Brain pericyte (primary cell): ENCODE data around the gene TYMS.
"Not testable (repeated sequence)": the region's sequence is repeated elsewhere in the genome, so short reads cannot be mapped to it uniquely, and the experiment has no call there.

Experiments used
- DNase-seq: peaks from one replicate; pipeline ENCODE4 v3.0.0-alpha.2; 2012; ENCODE audit warnings: low read depth, low spot score

Gene TYMS

DNA sequence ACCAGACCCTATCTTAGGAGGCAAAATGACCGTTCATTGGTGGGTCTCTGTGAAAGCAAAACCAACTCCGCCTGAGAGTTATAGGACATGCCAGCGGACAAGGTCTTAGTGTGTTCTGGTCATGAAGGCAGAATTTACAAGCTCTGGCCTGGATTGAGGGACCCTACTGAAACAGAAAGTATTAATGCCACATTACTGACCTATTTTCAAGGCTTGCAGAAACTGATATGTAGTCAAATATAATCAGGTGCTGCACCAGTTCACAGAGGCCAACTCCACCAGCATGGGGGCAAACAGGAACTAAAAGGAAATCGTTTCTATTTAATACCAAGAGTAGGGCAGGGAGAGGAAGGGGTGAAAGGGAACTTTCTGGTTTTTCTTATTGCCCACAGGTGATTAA lies 19.7 kb downstream of the TYMS start:
- DNase-seq: no peak

DNA sequence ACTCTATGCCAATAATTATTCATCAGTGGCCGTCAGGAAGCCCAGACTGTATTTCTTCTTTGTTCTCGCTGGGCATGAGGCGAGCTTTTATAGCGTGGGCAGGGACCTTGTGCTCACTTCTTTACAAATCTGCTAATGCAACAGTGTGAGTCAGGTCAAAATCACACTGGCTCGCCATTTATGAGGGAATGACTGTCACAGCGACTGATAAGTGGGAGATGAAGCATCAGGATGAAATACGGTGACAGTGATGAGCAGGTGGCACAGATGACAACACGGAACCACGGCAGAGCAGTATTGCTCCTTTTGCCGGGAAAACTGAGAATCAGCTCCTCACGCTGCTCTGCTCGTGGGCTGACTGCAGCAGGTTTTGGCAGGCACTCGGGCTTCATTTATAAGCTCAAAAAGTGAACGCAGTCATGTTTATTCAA lies 20.5 kb downstream of the TYMS start:
- DNase-seq: no peak

DNA sequence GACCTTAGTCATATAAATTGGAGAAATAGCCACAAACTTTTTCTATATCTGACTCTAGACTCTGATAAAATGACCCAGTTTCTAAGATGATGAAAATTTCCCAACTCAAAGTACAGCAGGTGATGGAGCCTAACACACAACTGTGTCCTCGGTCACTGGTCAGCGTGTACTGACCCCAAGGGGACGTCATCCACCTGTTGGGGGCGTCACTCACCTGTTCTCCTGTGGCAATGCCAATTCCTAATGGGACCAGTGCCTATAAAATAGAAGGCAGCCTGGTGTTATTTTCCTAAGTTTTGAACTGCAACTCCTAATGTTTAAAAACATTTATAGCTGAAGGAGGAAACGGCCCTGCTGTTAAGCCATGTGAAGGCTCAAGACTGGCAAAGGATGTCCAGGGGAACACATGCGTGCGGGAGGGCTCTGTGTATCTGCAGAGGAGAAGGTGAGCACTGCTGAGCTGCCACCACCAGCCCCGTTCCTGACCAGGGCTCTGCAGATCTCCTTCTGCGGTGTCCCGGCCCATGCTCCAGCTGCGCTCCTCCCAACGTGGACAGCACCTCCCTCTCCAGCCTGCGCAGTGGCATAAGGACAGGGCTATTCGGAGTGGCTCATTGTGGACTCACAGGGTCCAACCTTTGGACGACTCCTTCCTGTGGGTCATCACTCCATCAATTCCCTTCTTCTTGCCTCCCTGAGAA lies 21.2 kb downstream of the TYMS start:
- DNase-seq: no peak

DNA sequence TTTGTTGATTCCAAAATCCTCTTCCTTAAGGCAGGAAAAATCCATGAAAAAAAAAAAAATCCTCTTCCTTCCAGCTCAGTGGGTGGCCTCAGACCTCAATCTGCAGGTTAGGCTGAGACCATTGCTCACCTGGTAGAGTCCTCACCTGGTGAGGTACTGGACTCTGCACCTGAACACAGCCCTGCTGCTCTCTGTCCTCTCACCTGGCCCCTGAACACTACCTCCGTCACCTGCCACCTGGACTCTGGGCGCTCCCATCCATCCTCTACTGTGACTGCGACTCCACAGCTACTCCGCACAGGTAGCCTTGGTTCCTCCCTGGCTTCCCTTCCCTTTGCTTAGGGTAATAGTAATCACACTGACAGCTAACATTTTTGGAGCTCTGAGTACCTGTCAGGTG lies 22.1 kb downstream of the TYMS start:
- DNase-seq: no peak

DNA sequence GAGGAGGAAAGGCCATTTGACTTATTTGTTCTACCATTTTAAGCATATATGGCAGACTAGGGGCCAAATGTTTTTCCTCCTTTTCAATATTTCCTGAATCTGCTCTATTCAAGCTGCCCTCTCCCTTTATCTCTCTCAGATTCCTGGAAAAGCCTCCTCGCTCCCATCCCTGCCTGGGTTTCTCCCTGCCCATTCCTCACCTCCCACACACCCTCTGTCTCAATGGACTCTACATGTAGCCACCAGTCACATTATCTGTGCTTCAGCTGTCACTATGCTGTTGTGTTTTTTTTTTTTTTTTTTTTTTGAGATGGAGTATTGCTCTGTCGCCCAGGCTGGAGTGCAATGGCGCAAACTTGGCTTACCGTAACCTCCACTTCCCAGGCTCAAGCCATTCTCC lies 22.9 kb downstream of the TYMS start:
- no peak for DNase-seq

DNA sequence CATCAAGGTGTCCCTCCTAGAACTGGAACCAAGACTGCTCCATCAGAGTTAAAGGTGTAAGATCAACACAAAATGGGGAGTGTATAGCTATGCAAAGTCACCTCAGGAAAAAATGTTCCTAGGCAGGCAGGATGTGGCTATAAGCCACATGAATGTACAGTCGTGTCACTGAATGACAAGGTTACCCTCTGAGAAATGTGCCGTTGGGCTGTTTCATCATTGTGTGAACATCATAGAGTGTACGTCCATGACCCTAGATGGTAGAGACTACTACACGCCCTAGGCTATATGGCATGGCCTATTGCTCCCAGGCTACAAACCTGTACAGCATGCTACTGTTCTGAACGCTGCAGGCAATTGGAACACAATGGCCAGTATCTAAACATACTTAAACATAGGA lies 24.5 kb downstream of the TYMS start:
- DNase-seq: no peak

DNA sequence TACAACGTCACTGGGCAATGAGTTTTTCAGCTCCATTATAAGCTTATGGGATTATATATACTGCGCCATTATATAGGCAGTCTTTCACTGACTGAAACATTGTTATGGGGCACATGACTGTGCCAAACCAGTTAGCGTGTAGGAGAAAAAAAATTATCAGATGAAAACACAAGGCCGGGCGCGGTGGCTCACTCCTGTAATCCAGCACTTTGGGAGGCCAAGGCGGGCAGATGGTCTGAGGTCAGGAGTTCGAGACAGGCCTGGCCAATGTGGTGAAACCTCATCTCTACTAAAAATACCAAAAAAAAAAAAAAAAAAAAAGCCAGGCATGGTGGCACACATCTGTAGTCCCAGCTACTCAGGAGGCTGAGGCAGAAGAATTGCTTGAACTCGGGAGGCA lies 25.0 kb downstream of the TYMS start:
- DNase-seq: not testable (repeated sequence)

DNA sequence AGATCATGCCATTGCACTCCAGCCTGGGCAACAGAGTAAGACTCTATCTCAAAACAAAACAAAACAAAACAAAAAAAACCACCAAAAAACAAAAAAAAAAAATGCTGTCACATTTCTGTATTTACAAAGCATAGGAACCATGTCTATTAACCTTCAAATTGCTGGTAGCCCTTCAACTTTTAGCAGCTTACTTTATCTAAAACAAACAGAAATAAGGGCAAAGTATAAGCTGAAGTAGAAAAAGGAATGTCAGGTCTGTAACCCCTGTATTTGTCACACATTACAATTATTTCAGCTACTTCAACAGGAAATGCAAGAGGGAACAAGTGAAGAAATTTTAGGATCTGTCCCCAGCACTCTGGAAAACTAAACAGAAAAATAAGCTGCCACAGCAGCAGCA lies 25.4 kb downstream of the TYMS start:
- DNase-seq: no peak

DNA sequence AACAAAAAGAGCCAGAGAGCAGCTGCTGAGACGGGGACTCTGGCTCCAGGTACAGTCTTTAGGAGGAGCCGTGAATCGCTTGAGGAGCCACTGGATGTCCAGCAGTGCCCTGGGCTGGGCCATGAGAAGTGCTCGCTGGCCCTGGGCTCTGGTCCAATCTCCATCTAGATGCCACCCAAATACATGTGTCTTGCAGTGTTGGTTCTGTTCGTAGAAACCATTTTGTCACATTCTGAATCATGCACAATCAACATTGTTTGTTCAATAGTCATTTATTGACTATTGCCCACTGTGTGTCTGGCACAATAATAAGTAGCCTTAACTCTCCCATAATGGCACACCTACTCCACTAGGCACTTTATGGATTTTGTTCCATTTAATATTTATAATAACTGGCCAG lies 26.1 kb downstream of the TYMS start:
- no peak for DNase-seq

DNA sequence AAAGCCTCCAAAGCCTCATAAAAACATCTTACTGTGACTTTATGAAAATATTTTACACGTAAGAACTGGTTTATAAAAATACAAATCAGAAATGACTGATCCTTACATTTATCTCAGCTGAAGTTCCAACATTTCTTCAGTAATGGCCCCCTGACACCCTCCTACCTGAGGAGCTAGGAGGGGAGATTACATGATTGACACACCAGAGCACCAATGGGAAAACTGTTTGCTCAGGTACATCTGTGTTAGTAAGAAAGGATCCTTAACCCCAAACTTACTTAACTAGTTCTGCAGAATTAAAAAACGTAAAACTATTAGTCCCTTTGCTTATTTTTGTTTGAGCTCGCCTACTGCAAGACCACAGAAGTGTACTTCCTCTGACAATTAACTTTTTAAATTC lies 28.0 kb downstream of the TYMS start:
- DNase-seq: no peak

DNA sequence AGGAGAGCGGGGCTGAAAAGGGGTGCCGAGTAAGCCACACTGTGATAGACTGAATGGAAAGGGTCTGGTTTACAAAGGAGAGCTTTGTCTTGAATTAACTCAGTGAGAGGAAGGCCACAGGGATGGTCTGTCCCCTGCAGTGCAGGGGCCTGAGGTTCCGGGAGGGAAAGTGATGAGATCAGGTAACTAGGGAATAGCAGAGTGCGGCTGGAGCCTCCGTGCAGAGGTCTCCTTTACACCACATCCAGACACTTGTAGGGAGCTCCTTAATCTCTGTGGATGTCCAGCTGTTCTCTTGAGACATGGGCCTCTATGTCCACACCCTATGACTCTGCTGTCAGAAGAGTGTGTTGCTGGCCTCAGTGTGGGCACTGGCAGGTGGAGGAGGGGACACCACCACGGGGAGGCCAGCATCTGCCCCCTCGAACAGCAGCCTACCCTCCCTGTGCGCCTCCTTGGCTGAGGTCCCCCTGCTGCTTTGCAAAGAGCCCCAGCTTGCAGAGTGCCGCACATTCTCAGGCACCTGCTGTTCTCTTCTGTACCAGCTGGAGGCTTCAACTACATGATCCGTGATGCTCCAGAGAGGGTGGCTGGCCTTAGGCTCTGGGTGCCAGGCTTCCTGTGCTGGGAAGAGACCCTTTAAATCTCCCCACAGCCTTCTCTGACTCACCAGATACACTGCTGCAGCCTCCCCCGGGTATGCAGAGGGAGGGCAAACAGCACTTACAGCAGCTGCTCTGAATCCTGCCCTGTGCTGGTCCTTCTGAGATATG lies 29.1 kb downstream of the TYMS start:
- DNase-seq: no peak

DNA sequence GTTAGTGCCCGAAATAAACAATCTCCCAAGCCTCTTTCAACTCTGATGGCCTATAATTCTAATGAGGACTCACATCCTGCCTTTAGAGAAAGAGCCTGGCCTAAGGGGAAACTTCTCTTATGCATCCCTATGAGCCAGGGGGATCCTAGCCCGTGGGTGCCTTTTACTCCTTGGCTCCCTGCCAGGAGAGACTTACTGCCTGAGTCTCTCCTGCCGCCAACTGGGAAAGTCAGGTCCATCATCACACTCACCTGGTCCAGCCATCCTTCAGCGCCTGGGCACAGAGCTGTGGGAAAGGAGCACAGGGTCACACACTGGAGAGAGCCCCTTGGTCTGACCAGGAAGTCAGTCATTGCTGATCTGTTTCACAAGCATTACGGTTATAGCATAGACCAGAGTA lies 30.9 kb downstream of the TYMS start:
- no peak for DNase-seq

DNA sequence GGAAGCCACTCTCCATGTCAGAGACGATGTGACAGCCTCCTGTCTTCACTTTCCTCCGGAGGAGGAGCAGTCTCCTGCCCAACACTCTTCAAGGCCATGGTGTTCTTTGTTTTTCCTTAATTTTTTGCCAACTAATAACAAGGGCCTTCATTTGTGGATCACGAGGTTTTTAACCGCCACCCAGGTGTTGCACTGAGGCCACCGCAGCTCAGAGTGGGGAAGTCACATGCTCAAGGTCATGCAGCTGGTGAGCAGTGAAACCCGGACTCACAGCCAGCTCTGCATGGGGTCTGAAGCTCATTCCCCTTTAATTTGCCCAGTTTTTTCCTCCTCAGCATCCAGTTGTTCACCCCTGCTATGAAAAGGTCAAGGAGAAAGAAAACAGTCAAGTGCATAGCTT lies 35.4 kb downstream of the TYMS start:
- DNase-seq: no peak

DNA sequence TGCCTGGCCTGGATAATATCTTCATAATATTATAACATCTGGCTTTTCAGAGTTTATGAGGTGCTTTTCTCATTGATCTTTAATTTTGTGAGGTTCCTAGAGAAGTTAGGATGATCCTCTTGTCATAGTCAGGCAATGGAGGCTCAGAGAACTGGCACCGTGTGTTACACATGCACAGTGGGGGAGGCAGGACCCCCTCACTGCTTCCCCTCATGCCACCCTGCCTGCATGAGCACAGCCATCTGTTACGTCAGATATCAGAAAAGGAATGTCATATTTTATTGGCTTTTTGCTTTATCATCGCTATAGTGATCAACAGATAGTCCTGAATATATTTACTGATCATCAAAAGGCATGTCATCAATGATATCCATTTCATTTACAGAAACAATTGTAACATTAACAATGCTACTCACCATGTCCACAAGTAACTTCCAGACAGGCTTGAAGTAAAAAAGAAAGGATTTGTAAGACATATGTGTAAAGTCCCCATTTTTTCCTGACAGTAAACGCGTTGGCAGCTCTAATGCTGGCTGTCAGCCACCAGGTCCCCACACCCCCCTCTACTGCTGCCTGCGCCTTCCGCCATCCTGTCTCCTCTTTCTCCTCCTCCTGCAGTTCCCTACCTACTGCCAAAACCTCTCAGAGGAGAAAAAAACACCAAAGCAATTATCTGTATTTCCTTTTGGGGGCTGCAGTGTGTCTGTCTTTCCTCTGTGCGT lies 36.2 kb downstream of the TYMS start:
- DNase-seq: no peak

DNA sequence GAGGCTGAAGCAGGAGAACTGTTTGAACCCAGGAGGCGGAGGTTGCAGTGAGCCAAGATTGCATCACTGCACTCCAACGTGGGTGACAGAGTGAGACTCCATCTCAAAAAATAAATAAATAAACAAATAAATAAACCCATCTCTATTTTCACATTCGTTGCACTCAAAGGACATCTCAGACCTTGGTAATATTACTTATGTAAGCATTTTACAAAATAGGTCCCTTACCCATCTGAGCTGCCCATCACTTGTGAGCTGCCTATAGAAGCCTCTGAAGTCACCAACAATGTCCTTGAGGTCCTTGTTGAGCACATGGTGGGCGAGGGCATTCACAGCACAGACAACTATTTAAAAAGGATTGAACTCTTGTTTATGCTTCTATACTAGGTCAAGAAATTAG lies 39.6 kb downstream of the TYMS start:
- DNase-seq: no peak

DNA sequence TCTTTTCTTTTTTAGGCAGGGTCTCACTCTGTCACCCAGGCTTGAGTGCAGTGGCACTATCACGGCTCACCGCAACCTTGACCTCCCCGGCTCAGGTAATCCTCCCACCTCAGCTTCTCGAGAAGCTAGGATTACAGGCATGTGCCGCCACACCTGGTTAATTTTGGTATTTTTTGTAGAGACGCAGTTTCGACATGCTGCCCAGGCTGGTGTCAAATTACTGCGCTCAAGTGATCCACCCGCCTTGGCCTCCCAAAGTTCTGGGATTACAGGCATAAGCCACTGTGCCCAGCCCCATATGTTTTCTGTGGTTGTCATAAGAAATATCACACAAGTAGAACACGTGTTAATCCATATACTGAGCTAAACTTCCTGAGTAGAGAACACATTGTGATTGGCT lies 40.3 kb downstream of the TYMS start:
- DNase-seq: no peak

DNA sequence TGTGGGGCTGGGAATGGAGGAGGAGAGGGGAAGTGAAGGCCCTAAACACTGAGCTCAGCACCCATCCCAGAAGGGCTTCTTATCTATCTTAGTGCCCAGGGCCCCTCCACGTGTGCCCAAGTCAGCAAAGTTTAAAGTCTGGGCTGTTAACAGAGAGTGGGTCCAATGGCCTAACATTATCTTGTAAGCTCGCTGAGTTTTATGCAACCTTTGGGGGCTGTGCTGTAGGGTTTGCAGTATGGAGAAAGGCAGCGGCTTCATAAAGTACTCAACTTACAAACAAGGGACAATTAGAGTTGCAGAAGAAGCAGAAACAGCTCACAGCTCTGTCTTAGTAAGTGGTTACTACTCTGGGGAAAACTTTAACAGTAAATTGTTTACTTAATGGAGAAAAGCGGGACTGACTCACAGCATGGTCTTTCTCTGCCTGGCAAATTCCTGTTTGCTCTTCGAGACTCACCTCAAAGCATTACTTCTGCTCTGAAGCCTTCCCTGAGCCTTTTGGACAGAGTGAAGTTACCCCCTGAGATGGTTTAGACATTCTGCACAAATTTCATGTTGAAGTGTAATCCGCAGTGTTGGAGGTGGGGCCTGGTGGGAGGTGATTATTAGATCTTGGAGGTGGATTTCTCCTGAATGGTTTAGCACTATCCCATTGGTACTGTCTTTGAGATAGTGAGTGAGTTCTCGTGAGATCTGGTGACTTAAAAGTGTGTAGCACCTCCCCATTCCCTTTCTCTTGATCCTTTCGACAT lies 45.9 kb downstream of the TYMS start:
- no peak for DNase-seq

DNA sequence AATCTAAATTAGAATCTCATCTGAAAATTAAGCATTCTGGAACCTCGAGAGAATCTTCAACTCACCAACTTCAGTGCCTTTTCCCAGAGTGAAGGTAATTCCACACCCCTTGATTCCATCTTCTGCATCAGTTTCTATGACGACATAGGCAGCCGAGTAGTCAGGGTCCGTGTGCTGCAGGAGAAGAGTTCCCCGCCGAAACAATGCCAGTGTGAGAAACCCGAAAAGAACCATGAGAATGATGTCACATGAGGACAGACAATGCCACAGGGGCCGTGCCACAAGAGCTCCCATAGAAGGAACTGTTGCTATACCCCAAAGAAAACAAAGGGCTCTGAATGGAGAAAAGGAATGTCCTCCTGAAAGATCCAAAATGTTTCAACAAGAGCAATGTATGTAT lies 49.0 kb downstream of the TYMS start:
- DNase-seq: no peak

DNA sequence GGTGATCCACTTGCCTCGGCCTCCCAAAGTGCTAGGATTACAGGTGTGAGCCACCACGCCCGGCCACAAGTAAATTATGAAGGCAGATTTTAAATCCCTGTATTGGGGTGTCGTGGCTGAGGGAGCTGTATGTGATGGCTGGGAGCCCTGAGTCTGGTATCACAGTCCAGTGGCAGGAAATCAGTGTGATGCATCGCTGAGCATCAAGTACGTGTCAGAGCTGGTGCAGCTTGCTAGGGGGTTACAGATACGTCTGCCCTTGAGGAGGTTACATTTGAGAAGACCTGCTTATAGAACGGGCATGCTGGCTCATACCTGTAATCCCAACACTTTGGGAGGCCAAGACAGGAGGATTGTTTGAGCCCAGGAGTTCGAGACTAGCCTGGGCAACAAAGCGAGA lies 50.6 kb downstream of the TYMS start:
- no peak for DNase-seq

DNA sequence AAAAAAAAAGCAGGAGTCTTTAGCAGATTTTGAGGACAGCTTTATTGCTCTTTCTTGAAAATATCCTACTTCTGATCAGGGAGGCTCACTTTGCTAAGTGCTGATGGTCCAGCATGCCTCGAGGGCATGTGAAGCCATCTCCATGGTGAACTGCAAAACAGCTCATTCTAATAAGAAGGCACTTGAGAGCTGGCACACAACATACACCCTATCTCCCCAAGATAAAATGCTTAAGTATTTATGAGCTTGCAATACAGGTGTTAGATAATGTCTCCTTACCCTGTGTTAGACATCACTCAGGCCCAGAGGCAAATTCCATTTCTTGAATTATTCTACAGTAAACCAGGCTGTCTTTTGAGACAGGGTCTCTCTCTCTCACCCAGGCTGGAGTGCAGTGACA lies 52.3 kb downstream of the TYMS start:
- DNase-seq: no peak

DNA sequence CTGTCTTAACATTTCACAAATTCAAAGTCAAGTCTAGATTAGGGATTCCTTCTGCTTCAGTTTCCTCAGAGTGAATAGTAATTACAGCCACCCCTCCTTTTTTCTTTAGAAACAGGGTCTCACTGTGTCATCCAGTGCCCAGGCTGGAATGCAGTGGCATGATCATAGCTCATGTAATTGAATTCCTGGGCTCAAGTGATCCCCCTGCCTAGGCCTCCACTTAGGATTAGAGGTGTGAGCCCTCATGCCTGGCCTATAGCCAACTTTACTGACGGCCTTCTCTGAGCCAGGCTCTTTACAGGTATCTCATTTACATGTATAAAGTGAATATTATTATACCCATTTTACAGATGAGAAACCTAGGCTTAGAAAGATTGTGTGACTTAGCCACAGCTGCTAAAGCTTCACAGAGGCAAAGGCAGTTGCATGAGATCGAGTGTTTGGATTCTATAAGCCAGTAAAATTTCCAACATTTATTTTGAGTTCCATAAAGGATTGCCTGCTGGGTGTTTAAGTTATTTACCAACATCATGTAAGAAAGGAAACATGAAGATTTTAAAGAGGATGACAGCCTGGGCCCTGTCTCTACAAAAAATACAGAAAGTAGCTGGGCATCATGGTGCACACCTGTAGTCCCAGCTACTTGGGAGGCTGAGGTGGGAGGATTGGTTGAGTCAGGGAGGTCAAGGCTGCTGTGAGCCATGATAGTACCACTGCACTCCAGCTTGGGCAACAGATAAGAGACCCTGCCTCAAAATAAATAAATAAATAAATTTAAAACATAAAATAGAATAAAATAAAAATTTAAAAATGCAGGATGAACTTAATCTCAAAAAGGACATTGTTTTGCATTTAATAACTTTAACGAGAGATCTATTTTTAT lies 53.2 kb downstream of the TYMS start:
- no peak for DNase-seq
